ENCODE data around the gene ZMYM5. TPM values are rescaled to one million over a fixed set of nuclear protein-coding genes. Genes with fewer than 3 reads are reported as not detected.
A peak's percentile ranks its signal among the peaks of the same experiment; 100 is the strongest.
"Not testable (repeated sequence)": the region's sequence is repeated elsewhere in the genome, so short reads cannot be mapped to it uniquely, and the experiment has no call there.

The ZMYM5 gene
- total RNA-seq, 4 donors from 2014 or later = 21.5 to 27.8 (median 24.7) TPM

GRCh38 chr13:19862481-19863313 lies 752 bp downstream of the ZMYM5 start:
- Histone ChIP-seq H3K4me3 (replicated peaks in 1 of 3) (peak overlapping the region; percentile 35 to 97 (median 64)), H3K9me3 (no peaks in the 10 kb centered on the region), H3K36me3 (no peaks in the 10 kb centered on the region), H3K27me3 (no peaks in the 10 kb centered on the region), H3K4me1 (peaks cover 16 to 17% of the 10 kb centered on the region in 2 donors), H3K27ac (peak overlapping the region; percentile 98 to 100 (median 100))
- WGBS, 2 donors = 0 to 1% methylated on average over 21 to 33 of the region's 66 CpGs
- intact Hi-C loops (cut with DNase I) = loop anchor here (5.0 kb wide), 1 partner anchor 230 kb away; the partner anchor contains the start of gene MPHOSPH8
- peak; percentile 39 to 44 for DNase-seq
- TF ChIP-seq, protein P1, sequence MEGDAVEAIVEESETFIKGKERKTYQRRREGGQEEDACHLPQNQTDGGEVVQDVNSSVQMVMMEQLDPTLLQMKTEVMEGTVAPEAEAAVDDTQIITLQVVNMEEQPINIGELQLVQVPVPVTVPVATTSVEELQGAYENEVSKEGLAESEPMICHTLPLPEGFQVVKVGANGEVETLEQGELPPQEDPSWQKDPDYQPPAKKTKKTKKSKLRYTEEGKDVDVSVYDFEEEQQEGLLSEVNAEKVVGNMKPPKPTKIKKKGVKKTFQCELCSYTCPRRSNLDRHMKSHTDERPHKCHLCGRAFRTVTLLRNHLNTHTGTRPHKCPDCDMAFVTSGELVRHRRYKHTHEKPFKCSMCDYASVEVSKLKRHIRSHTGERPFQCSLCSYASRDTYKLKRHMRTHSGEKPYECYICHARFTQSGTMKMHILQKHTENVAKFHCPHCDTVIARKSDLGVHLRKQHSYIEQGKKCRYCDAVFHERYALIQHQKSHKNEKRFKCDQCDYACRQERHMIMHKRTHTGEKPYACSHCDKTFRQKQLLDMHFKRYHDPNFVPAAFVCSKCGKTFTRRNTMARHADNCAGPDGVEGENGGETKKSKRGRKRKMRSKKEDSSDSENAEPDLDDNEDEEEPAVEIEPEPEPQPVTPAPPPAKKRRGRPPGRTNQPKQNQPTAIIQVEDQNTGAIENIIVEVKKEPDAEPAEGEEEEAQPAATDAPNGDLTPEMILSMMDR (IDR thresholded peaks at IDR 0.05) = no peak
- TF ChIP-seq POLR2A (IDR thresholded peaks at IDR 0.05) = no peak

GRCh38 chr13:19861762-19862161 lies 1.7 kb downstream of the ZMYM5 start:
- no peaks in the 10 kb centered on the region for H3K9me3 ChIP-seq
- H3K4me1 ChIP-seq = peaks cover 16 to 17% of the 10 kb centered on the region in 2 donors
- 15 to 19% methylated on average over 4 of the region's 4 CpGs for WGBS, 2 donors
- H3K27ac ChIP-seq = peak overlapping the region in 2 of 3 donors; percentile 100
- intact Hi-C loops (cut with DNase I) = loop anchor here (5.0 kb wide), 1 partner anchor 229 kb away; the partner anchor contains the start of gene MPHOSPH8
- H3K36me3 ChIP-seq = no peaks in the 10 kb centered on the region
- no peaks in the 10 kb centered on the region for H3K27me3 ChIP-seq
- no peak for DNase-seq
- TF ChIP-seq POLR2A (IDR thresholded peaks at IDR 0.05) = no peak
- TF ChIP-seq, protein P1 (IDR thresholded peaks at IDR 0.05) = no peak
- peak overlapping the region in 2 of 3 donors; percentile 64 to 97 for H3K4me3 ChIP-seq (replicated peaks in 1 of 3)

GRCh38 chr13:19860884-19861655 lies 2.4 kb downstream of the ZMYM5 start:
- no peak for DNase-seq
- Histone ChIP-seq H3K4me3 (replicated peaks in 1 of 3) (no peak overlapping the region), H3K27ac (peak overlapping the region in 1 of 3 donors; percentile 18), H3K4me1 (peaks cover 16 to 17% of the 10 kb centered on the region in 2 donors), H3K9me3 (no peaks in the 10 kb centered on the region), H3K36me3 (no peaks in the 10 kb centered on the region), H3K27me3 (no peaks in the 10 kb centered on the region)
- TF ChIP-seq POLR2A (IDR thresholded peaks at IDR 0.05) = no peak
- TF ChIP-seq, protein P1 (IDR thresholded peaks at IDR 0.05) = no peak
- intact Hi-C loops (cut with DNase I) = loop anchor here (5.0 kb wide), 1 partner anchor 229 kb away; the partner anchor contains the start of gene MPHOSPH8
- WGBS, 2 donors = 85 to 90% methylated on average over 4 of the region's 4 CpGs

DNA sequence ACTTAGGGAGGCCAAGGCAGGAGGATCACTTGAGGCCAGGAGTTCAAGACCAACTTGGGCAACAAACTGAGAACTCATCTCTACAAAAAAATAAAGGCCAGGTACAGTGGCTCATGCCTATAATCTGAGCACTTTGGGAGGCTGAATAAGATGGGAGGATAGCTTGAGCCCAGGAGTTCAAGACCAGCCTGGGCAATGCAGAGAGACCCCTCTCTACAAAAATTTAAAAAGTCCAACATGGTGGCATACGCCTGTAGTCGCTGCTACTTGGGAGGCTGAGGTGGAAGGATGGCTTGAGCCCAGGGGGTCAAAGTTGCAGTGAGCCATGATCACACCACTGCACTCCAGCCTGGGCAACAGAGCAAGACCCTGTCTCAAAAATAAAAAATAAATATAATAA lies 5.8 kb downstream of the ZMYM5 start:
- H3K27me3 ChIP-seq; DNase-seq; H3K4me3 ChIP-seq (replicated peaks in 1 of 3); H3K27ac ChIP-seq; intact Hi-C loops (cut with DNase I); H3K9me3 ChIP-seq; H3K36me3 ChIP-seq: not testable (repeated sequence)
- peaks cover 12 to 13% of the 10 kb centered on the region in 2 donors for H3K4me1 ChIP-seq
- WGBS, 2 donors = 93 to 100% methylated on average over 2 of the region's 2 CpGs

GRCh38 chr13:19852766-19853165 lies 10.7 kb downstream of the ZMYM5 start:
- Histone ChIP-seq H3K9me3 (no peaks in the 10 kb centered on the region), H3K27me3 (no peaks in the 10 kb centered on the region), H3K4me1 (no peaks in the 10 kb centered on the region), H3K36me3 (peaks cover 16 to 22% of the 10 kb centered on the region in 2 donors), H3K4me3 (replicated peaks in 1 of 3) (no peak overlapping the region), H3K27ac (no peak overlapping the region)
- whole genome bisulfite sequencing, 2 donors = 87 to 91% methylated on average over 1 of the region's 1 CpG
- no peak for TF ChIP-seq POLR2A (IDR thresholded peaks at IDR 0.05)
- TF ChIP-seq, protein P1 (IDR thresholded peaks at IDR 0.05) = no peak
- intact Hi-C loops (cut with DNase I) = no loop called here
- DNase-seq = no peak

Measured in thyroid gland (tissue), 4 donors.